Measurements from ENCODE around the gene CACNA1S. TPM values are rescaled to one million over a fixed set of nuclear protein-coding genes. Genes with fewer than 3 reads are reported as not detected.
A peak's percentile ranks its signal among the peaks of the same experiment; 100 is the strongest.

CACNA1S gene
- polyA plus RNA-seq, 1 of the 3 experiments (the other 2 are of a cell fraction): not detected

DNA sequence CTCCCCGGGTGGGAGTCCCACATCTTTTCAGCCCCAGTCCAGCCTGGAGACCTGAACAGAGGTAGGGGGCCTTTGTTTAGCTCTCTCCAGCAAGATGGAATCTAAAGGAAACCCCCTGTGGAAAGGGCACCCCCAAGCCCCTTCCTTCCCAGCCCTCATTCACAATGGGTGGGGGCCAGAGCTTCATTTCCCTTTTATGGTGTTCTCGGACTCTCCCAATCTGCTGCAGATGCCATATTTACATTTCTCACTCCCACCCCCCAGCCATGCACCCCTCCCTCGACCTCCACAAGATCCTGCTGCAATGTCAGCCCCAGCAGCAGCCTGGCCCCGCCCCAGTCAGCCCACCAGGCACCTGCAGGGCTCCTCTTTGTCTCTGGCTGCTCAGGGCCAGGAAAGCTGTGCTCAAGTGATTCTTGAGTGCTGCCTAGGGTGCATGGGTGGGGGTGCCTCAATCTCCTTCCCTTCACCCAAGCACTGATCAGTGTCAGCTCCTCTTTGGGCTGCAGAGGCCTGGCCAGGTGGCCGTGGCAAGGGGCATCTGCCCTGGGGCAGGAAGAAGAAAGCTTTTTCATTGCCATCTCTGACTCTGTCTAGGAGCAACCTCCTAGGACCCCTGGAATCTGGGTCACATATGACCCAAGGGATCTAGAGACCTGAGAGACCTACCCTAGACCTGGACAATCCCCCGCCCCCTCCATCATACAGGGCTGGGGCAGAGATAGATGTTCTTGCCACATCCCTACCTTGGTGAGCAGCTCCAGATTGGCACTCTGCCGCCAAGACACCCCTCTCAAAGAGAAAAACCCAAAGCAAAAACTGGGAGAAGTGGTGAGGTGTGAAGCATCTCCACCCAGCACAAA lies 90.4 kb downstream of the CACNA1S start (continued):
- no peak for TF ChIP-seq EP300 (IDR thresholded peaks at IDR 0.05; ENCODE audit: borderline replicate concordance in 1 of 2, low read depth in 1 of 2, low read length in 1 of 2)

DNA sequence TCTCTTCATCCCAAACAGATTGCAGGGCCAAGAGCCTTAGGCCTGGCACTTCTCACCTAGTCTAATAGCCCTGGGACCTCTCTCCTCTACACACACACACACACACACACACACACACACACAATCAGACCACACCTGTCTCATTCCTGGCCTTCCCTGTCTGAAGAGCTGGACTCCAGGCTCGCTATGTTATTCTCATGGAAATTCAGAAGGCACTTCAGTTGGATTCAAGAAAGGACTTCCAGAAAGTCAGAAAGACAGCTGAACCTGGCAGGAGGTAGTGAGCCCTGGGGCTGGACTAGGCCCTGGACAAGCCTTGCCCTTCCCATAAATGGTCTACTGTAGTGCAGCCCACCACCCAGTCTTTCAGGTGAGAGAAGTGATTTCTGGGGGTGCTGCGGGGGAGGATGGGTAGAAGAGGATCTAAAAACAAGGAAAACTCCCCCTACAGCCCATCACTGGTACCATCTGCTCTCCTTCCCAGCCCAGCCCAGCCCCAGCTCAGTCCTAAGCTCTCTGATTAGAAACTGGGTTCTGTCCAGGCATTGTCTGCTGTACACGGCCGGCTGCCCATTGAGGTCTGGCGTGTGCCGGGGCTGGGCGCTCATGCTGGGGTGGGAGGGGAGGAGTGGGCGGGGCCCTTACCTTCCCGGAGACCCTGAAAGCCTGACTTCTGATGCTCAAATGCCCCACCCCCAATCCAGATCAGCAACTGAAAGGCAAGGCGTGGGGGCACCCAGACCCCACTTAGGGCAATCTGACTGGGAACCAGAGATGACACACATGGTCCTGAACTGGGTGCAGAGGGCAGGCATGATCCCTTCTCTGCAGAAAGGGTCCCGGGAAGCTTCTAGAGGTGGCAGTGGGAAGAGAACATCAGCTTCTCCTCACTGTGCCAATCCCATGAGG lies 91.3 kb downstream of the CACNA1S start:
- Histone ChIP-seq H2AFZ (ENCODE audit: low read depth) (no peak overlapping the region), H3K79me2 (ENCODE audit: insufficient read depth) (no peaks in the 10 kb centered on the region; the same call in 1 of the 2 replicates), H3F3A (replicated peaks; ENCODE audit: insufficient read depth) (no peaks in the 10 kb centered on the region), H3K9me3 (no peaks in the 10 kb centered on the region), H3K27ac (ENCODE audit: low read depth in 2 of 2, low read length in 1 of 2) (no peak overlapping the region), H4K20me1 (ENCODE audit: insufficient read depth) (no peaks in the 10 kb centered on the region), H3K36me3 (replicated peaks in 1 of 2; ENCODE audit: control insufficient read depth in 1 of 2, insufficient read depth in 2 of 2, low read length in 1 of 2) (no peaks in the 10 kb centered on the region), H3K27me3 (ENCODE audit: insufficient read depth) (no peaks in the 10 kb centered on the region), H3K4me1 (ENCODE audit: control insufficient read depth in 1 of 2, insufficient read depth in 2 of 2, low read depth in 1 of 2, low read length in 1 of 2) (peaks cover 15 to 28% of the 10 kb centered on the region in 2 experiments; a peak in 3 of 4 replicates), H3K9ac (no peak overlapping the region), H3K9me2 (no peaks in the 10 kb centered on the region), H3K4me2 (no peak overlapping the region), H3K4me3 (ENCODE audit: low read depth in 2 of 2, low read length in 1 of 2) (no peak overlapping the region)
- ChIA-PET POLR2A (no interaction called here), CTCF (interaction anchor here (0.8 to 8.9 kb wide), 12 partner anchors 9 to 584 kb away, joined by 3 to 92 read pairs (median 4); no protein-coding TSS in a partner anchor)
- DNase-seq: peak; percentile 62
- WGBS (ENCODE audit: low lambda C conversion rate): 77% methylated on average over 7 of the region's 11 CpGs
- TF ChIP-seq NRF1 (IDR thresholded peaks at IDR 0.05; ENCODE audit: low read depth, low read length): no peak
- TF ChIP-seq, protein P1, sequence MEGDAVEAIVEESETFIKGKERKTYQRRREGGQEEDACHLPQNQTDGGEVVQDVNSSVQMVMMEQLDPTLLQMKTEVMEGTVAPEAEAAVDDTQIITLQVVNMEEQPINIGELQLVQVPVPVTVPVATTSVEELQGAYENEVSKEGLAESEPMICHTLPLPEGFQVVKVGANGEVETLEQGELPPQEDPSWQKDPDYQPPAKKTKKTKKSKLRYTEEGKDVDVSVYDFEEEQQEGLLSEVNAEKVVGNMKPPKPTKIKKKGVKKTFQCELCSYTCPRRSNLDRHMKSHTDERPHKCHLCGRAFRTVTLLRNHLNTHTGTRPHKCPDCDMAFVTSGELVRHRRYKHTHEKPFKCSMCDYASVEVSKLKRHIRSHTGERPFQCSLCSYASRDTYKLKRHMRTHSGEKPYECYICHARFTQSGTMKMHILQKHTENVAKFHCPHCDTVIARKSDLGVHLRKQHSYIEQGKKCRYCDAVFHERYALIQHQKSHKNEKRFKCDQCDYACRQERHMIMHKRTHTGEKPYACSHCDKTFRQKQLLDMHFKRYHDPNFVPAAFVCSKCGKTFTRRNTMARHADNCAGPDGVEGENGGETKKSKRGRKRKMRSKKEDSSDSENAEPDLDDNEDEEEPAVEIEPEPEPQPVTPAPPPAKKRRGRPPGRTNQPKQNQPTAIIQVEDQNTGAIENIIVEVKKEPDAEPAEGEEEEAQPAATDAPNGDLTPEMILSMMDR (IDR thresholded peaks at IDR 0.05): peak; percentile 36
- TF ChIP-seq RAD21 (IDR thresholded peaks at IDR 0.05; ENCODE audit: low read length): 0 out of 2 replicates have a peak, but pooled peaks have one; percentile 4

DNA sequence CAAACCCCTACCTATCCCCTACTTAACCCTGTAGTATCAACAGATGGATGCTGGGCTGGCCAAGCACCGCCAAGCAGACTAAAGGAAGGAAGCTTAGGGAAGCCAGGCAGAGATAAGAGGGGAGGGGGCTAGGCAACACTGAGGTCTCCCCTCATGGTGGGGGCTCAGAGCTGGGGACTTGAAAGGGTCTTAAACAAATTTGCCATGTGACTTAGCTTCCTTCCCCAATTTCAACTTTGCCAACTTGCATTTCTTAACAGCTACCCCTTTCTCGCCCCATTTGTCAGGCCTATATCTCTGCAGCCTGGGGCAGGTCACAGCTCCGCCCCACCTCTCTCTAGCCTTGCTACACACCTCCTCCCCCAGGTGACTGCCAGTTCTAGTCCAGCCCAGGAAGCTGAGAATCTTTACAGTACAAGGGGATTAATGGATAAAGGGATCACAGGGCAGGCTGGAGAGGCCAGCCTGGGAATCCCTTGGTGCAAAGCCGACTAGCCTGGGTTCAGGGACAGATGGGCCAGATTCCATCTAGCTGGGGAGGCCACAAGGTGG lies 92.1 kb downstream of the CACNA1S start:
- Histone ChIP-seq H3K79me2 (ENCODE audit: insufficient read depth) (no peaks in the 10 kb centered on the region; the same call in 1 of the 2 replicates), H3K4me2 (no peak overlapping the region), H3K27ac (ENCODE audit: low read depth in 2 of 2, low read length in 1 of 2) (no peak overlapping the region), H3K36me3 (replicated peaks in 1 of 2; ENCODE audit: control insufficient read depth in 1 of 2, insufficient read depth in 2 of 2, low read length in 1 of 2) (no peaks in the 10 kb centered on the region), H3K4me1 (ENCODE audit: control insufficient read depth in 1 of 2, insufficient read depth in 2 of 2, low read depth in 1 of 2, low read length in 1 of 2) (peaks cover 10 to 36% of the 10 kb centered on the region in 2 experiments; a peak in 3 of 4 replicates), H2AFZ (ENCODE audit: low read depth) (no peak overlapping the region), H3K27me3 (ENCODE audit: insufficient read depth) (no peaks in the 10 kb centered on the region), H3K9me3 (no peaks in the 10 kb centered on the region), H3F3A (replicated peaks; ENCODE audit: insufficient read depth) (no peaks in the 10 kb centered on the region), H3K9ac (no peak overlapping the region), H3K4me3 (ENCODE audit: low read depth in 2 of 2, low read length in 1 of 2) (no peak overlapping the region), H4K20me1 (ENCODE audit: insufficient read depth) (no peaks in the 10 kb centered on the region), H3K9me2 (no peaks in the 10 kb centered on the region)
- ChIA-PET CTCF (interaction anchor here (0.8 to 8.9 kb wide), 11 partner anchors 8 to 583 kb away, joined by 3 to 92 read pairs (median 4); no protein-coding TSS in a partner anchor), POLR2A (no interaction called here)
- 89% methylated on average over 4 of the region's 4 CpGs for WGBS (ENCODE audit: low lambda C conversion rate)
- DNase-seq: no peak
- TF ChIP-seq GABPA (IDR thresholded peaks at IDR 0.05; ENCODE audit: low read depth) (no peak), TCF12 (IDR thresholded peaks at IDR 0.05) (no peak), FOXJ3 (CRISPR knock-in tag; IDR thresholded peaks at IDR 0.05) (no peak), MXI1 (IDR thresholded peaks at IDR 0.05; ENCODE audit: low read depth, low read length) (no peak), RCOR1 (IDR thresholded peaks at IDR 0.05; ENCODE audit: low read length) (no peak), FOXM1 (IDR thresholded peaks at IDR 0.05; ENCODE audit: low read depth) (no peak), ELF1 (IDR thresholded peaks at IDR 0.05) (no peak), SMC3 (IDR thresholded peaks at IDR 0.05; ENCODE audit: low read depth, low read length) (no peak), FOSL2 (IDR thresholded peaks at IDR 0.05; ENCODE audit: borderline replicate concordance, low read depth) (no peak)
- TF ChIP-seq, protein P2, sequence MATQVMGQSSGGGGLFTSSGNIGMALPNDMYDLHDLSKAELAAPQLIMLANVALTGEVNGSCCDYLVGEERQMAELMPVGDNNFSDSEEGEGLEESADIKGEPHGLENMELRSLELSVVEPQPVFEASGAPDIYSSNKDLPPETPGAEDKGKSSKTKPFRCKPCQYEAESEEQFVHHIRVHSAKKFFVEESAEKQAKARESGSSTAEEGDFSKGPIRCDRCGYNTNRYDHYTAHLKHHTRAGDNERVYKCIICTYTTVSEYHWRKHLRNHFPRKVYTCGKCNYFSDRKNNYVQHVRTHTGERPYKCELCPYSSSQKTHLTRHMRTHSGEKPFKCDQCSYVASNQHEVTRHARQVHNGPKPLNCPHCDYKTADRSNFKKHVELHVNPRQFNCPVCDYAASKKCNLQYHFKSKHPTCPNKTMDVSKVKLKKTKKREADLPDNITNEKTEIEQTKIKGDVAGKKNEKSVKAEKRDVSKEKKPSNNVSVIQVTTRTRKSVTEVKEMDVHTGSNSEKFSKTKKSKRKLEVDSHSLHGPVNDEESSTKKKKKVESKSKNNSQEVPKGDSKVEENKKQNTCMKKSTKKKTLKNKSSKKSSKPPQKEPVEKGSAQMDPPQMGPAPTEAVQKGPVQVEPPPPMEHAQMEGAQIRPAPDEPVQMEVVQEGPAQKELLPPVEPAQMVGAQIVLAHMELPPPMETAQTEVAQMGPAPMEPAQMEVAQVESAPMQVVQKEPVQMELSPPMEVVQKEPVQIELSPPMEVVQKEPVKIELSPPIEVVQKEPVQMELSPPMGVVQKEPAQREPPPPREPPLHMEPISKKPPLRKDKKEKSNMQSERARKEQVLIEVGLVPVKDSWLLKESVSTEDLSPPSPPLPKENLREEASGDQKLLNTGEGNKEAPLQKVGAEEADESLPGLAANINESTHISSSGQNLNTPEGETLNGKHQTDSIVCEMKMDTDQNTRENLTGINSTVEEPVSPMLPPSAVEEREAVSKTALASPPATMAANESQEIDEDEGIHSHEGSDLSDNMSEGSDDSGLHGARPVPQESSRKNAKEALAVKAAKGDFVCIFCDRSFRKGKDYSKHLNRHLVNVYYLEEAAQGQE (IDR thresholded peaks at IDR 0.05; ENCODE audit: low read depth, low read length): no peak
- TF ChIP-seq, protein P3, sequence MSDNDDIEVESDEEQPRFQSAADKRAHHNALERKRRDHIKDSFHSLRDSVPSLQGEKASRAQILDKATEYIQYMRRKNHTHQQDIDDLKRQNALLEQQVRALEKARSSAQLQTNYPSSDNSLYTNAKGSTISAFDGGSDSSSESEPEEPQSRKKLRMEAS (IDR thresholded peaks at IDR 0.05; ENCODE audit: low read depth): no peak
- TF ChIP-seq, protein P4, sequence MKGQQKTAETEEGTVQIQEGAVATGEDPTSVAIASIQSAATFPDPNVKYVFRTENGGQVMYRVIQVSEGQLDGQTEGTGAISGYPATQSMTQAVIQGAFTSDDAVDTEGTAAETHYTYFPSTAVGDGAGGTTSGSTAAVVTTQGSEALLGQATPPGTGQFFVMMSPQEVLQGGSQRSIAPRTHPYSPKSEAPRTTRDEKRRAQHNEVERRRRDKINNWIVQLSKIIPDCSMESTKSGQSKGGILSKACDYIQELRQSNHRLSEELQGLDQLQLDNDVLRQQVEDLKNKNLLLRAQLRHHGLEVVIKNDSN (IDR thresholded peaks at IDR 0.05; ENCODE audit: borderline replicate concordance, low read depth): no peak

All from SK-N-SH (cell line).